Adrenal gland (tissue), 5 donors: ENCODE data around the gene KCTD5.

Source experiments
- CTCF ChIP-seq, 6 experiments: fragments of 450-650 bp in 4 of 6; fragments of 200-600 bp in 2 of 6; sonication (generic) in 1 of 6; IDR thresholded peaks; 1 replicate in 5 of 6; 2 replicates in 1 of 6; pipeline versions ENCODE4 v1.5.1 to v1.8.0; 2016 to 2021; ENCODE audit warnings: antibody characterized with exemption in 6 of 6, mild to moderate bottlenecking in 2 of 6, moderate library complexity in 1 of 6
- POLR2A ChIP-seq, 2 donors: fragments of 450-650 bp; IDR thresholded peaks; one replicate each; pipeline ENCODE4 v1.6.1; 2017; ENCODE audit warnings: antibody characterized with exemption in 2 of 2, mild to moderate bottlenecking in 2 of 2, moderate library complexity in 1 of 2
- donor health status: DM: no; HTN: no; CAD: no.

- TF ChIP-seq CTCF (IDR thresholded peaks at IDR 0.05) (no peak), POLR2A (IDR thresholded peaks at IDR 0.05) (no peak)
These were observed 75.0 kb downstream of the KCTD5 start for GRCh38 chr16:2757344-2757743.
